Glutamatergic neuron (in vitro differentiated cells): Measurements from ENCODE around the gene OCLN. TPM values are rescaled to one million over a fixed set of nuclear protein-coding genes. Genes with fewer than 3 reads are reported as not detected.
"Not testable (repeated sequence)": the region's sequence is repeated elsewhere in the genome, so short reads cannot be mapped to it uniquely, and the experiment has no call there.

Experiments used
- DNase-seq: peaks from one replicate; pipeline ENCODE4 v3.0.0; 2022
- H3K27ac Mint-ChIP-seq: one replicate; pipeline ENCODE4 v1.8.0; 2020; ENCODE audit warnings: mild to moderate bottlenecking, mixed read lengths, inconsistent platforms; ENCODE audit not compliant: unreplicated experiment
- H3K27me3 Mint-ChIP-seq: one replicate; pipeline ENCODE4 v1.8.0; 2020; ENCODE audit warnings: mild to moderate bottlenecking, moderate library complexity, mixed read lengths, inconsistent platforms; ENCODE audit not compliant: unreplicated experiment
- H3K36me3 Mint-ChIP-seq: one replicate; pipeline ENCODE4 v1.8.0; 2020; ENCODE audit warnings: mild to moderate bottlenecking, mixed read lengths, inconsistent platforms; ENCODE audit not compliant: unreplicated experiment
- H3K4me1 Mint-ChIP-seq: one replicate; pipeline ENCODE4 v1.8.0; 2020; ENCODE audit warnings: mild to moderate bottlenecking, low read depth, mixed read lengths, inconsistent platforms; ENCODE audit not compliant: unreplicated experiment
- H3K4me3 Mint-ChIP-seq: one replicate; pipeline ENCODE4 v1.8.0; 2020; ENCODE audit warnings: mild to moderate bottlenecking, mixed read lengths, inconsistent platforms; ENCODE audit not compliant: unreplicated experiment
- H3K9me3 Mint-ChIP-seq: one replicate; pipeline ENCODE4 v1.8.0; 2020; ENCODE audit warnings: mild to moderate bottlenecking, moderate library complexity, mixed read lengths, inconsistent platforms; ENCODE audit not compliant: unreplicated experiment
- CTCF ChIP-seq: fragments of 200-600 bp; sonication (generic); IDR thresholded peaks from one replicate; pipeline ENCODE4 v1.5.0; 2021; ENCODE audit not compliant: partially characterized antibody, unreplicated experiment
- long read RNA-seq: library from polyadenylated mRNA; unstranded; transcript quantifications from one replicate; pipeline ENCODE4 v2.0.0, GENCODE V29; 2020; ENCODE audit not compliant: unreplicated experiment
- total RNA-seq: library from RNA; stranded (reverse); fragmentation: NEBNext Ultra II Directional; extraction: Animal tissue kit (Norgen Biotek cat#: 25700); gene quantifications from one replicate; pipeline ENCODE4 v1.2.1, GENCODE V29; 2021; ENCODE audit not compliant: unreplicated experiment

The OCLN gene
- total RNA-seq, result 4.3 TPM
- long read RNA-seq, result 0 reads

- Mint-ChIP-seq H3K4me1 (no peaks in the 10 kb centered on the region), H3K27me3 (peaks cover 7% of the 10 kb centered on the region)
These were observed at the start of gene OCLN for GRCh38 chr5:69492391-69492922. TSS of gene OCLN (plus strand) at chr5:69492790. CDS start at chr5:69504245, 11,455 bp downstream.

GRCh38 chr5:69444127-69444754 is 48.3 kb upstream of the OCLN start:
- H3K4me1 Mint-ChIP-seq, result no peaks in the 10 kb centered on the region
- H3K9me3 Mint-ChIP-seq, result no peaks in the 10 kb centered on the region
- H3K27me3 Mint-ChIP-seq, result no peaks in the 10 kb centered on the region
- H3K4me3 Mint-ChIP-seq, result no peak overlapping the region
- H3K27ac Mint-ChIP-seq, result no peak overlapping the region
- TF ChIP-seq CTCF, result no peak
- H3K36me3 Mint-ChIP-seq, result no peaks in the 10 kb centered on the region
- no peak for DNase-seq

More at GRCh38 chr5:69492391-69492922, at the start of gene OCLN:
- peak within 1 kb of the TSS; percentile 86 for H3K4me3 Mint-ChIP-seq
- peak; percentile 67 for DNase-seq
- TF ChIP-seq CTCF, result no peak
- no peaks in the 10 kb centered on the region for H3K36me3 Mint-ChIP-seq
- no peak within 1 kb of the TSS for H3K27ac Mint-ChIP-seq
- peaks cover 5% of the 10 kb centered on the region for H3K9me3 Mint-ChIP-seq

- Mint-ChIP-seq H3K36me3 (no peaks in the 10 kb centered on the region), H3K27me3 (no peaks in the 10 kb centered on the region), H3K27ac (no peak overlapping the region), H3K4me3 (no peak overlapping the region), H3K4me1 (no peaks in the 10 kb centered on the region), H3K9me3 (no peaks in the 10 kb centered on the region)
- DNase-seq, result no peak
- TF ChIP-seq CTCF, result no peak
These were observed 43.1 kb upstream of the OCLN start for GRCh38 chr5:69449511-69449910.

- no peak for DNase-seq
- no peak overlapping the region for H3K4me3 Mint-ChIP-seq
- no peak overlapping the region for H3K27ac Mint-ChIP-seq
- no peaks in the 10 kb centered on the region for H3K9me3 Mint-ChIP-seq
- H3K4me1 Mint-ChIP-seq, result no peaks in the 10 kb centered on the region
- H3K27me3 Mint-ChIP-seq, result no peaks in the 10 kb centered on the region
- no peak for TF ChIP-seq CTCF
- no peaks in the 10 kb centered on the region for H3K36me3 Mint-ChIP-seq
These were observed 42.5 kb upstream of the OCLN start for GRCh38 chr5:69450116-69450515.

GRCh38 chr5:69450527-69450926 is 42.1 kb upstream of the OCLN start:
- not testable (repeated sequence) for DNase-seq, H3K36me3 Mint-ChIP-seq

More at GRCh38 chr5:69450527-69450926, 42.1 kb upstream of the OCLN start:
- H3K27ac Mint-ChIP-seq, H3K9me3 Mint-ChIP-seq, H3K4me1 Mint-ChIP-seq, H3K27me3 Mint-ChIP-seq, H3K4me3 Mint-ChIP-seq: not testable (repeated sequence)
